Upper lobe of right lung (tissue), 1 donor: ENCODE results near the gene VHLL. TPM values are rescaled to one million over a fixed set of nuclear protein-coding genes. Genes with fewer than 3 reads are reported as not detected.
"Not testable (repeated sequence)": the region's sequence is repeated elsewhere in the genome, so short reads cannot be mapped to it uniquely, and the experiment has no call there.

ENCODE experiments used
- ATAC-seq: fragments of 200-7000 bp; cut with Tn5 transposase; one replicate; pipeline ENCODE4 v1.9.1; 2020; ENCODE audit warnings: mild to moderate bottlenecking, moderate library complexity
- DNase-seq: peaks from one replicate; pipeline ENCODE4 v3.0.0-alpha.2; 2020
- H3K27ac ChIP-seq: fragments of 200-600 bp; one replicate; pipeline ENCODE4 v1.8.0; 2022
- H3K27me3 ChIP-seq: fragments of 200-600 bp; one replicate; pipeline ENCODE4 v1.8.0; 2022; ENCODE audit warnings: mild to moderate bottlenecking
- H3K36me3 ChIP-seq: fragments of 200-600 bp; one replicate; pipeline ENCODE4 v1.8.0; 2022
- H3K4me1 ChIP-seq: fragments of 200-600 bp; one replicate; pipeline ENCODE4 v1.8.0; 2022
- H3K4me3 ChIP-seq: fragments of 200-600 bp; one replicate; pipeline ENCODE4 v1.8.0; 2022; ENCODE audit warnings: mild to moderate bottlenecking
- H3K9me3 ChIP-seq: fragments of 200-600 bp; one replicate; pipeline ENCODE4 v1.8.0; 2022
- intact Hi-C: fragments of 100-400 bp; cut with DNase I; formaldehyde crosslinking; loops from one replicate; pipeline ENCODE4 v1.11.0; 2022
- long read RNA-seq: library from polyadenylated mRNA; unstranded; transcript quantifications from one replicate; pipeline ENCODE4 v2.0.0, GENCODE V29; 2021
- total RNA-seq: library from RNA; stranded (reverse); fragmentation: NEBNext Ultra II Directional; extraction: Animal tissue kit (Norgen Biotek cat#: 25700); gene quantifications from one replicate; pipeline ENCODE4 v1.2.1, GENCODE V29; 2021
- TF ChIP-seq, protein P1 (sequence below): fragments of 200-600 bp; IDR thresholded peaks from one replicate; pipeline ENCODE4 v1.8.0; 2022; ENCODE audit warnings: antibody characterized with exemption
- donor health status: DM: no; HTN: yes; CAD: no; lungs with severe emphysema.

Gene VHLL
- not detected for total RNA-seq
- long read RNA-seq: 0 reads

DNA sequence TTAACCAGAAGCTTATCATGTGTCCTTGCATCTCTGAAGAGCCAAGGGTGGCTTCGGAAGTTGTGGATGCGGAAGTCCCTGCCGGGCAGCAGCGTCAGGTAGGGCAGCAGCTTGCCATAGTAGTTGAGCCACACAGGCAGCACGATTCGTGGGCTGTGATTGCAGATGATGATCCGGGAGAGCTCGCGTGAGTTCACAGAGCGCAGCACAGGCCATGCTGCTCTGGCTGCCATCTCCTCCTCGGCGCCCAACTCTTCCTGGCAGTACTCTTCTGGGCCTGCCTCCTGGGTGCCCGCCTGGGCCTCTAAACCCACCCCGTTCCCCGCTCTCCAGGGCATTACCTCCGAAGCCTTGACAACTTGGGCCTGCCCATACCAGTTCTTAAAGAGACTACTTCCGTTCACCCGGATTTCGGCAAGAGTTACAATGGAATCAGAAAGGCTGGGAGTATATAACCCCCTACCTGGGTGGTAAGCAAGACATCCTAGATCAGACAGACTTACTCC lies at the start of gene VHLL:
Gene VHLL (minus strand): TSS at position 456 of the 506 bp plus-strand sequence. CDS start 118 bp downstream, at position 338.
- intact Hi-C loops: no loop called here
- TF ChIP-seq, protein P1, sequence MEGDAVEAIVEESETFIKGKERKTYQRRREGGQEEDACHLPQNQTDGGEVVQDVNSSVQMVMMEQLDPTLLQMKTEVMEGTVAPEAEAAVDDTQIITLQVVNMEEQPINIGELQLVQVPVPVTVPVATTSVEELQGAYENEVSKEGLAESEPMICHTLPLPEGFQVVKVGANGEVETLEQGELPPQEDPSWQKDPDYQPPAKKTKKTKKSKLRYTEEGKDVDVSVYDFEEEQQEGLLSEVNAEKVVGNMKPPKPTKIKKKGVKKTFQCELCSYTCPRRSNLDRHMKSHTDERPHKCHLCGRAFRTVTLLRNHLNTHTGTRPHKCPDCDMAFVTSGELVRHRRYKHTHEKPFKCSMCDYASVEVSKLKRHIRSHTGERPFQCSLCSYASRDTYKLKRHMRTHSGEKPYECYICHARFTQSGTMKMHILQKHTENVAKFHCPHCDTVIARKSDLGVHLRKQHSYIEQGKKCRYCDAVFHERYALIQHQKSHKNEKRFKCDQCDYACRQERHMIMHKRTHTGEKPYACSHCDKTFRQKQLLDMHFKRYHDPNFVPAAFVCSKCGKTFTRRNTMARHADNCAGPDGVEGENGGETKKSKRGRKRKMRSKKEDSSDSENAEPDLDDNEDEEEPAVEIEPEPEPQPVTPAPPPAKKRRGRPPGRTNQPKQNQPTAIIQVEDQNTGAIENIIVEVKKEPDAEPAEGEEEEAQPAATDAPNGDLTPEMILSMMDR: no peak
- peaks cover 3% of the 10 kb centered on the region for H3K36me3 ChIP-seq
- H3K27me3 ChIP-seq: no peaks in the 10 kb centered on the region
- DNase-seq: no peak
- H3K9me3 ChIP-seq: no peaks in the 10 kb centered on the region
- H3K4me1 ChIP-seq: peaks cover 11% of the 10 kb centered on the region
- H3K27ac ChIP-seq: no peak within 1 kb of the TSS
- ATAC-seq: no peak
- H3K4me3 ChIP-seq: no peak within 1 kb of the TSS

DNA sequence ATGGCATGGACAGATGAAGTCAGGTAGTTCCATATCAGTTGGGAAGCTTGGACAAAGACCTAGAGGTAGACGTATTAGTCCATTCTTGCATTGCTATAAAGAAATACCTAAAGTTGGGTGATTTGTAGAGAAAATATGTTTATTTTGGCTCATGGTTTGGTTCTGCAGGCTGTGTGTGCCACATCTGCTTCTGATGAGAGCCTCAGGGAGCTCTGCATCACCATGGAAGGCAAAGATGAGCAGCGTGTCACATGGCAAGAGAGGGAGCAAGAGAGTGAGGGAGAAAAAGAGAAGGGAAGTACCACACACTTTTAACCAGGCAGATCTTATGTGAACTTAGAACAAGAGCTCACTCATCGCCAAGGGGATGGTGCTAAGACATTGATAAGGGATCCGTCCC lies 48.2 kb upstream of the VHLL start:
- intact Hi-C loops: no loop called here
- H3K9me3 ChIP-seq: no peaks in the 10 kb centered on the region
- TF ChIP-seq, protein P1: no peak
- ATAC-seq (no peak), DNase-seq (no peak)
- no peak overlapping the region for H3K27ac ChIP-seq
- no peaks in the 10 kb centered on the region for H3K36me3 ChIP-seq
- no peak overlapping the region for H3K4me3 ChIP-seq
- H3K27me3 ChIP-seq: no peaks in the 10 kb centered on the region
- no peaks in the 10 kb centered on the region for H3K4me1 ChIP-seq

DNA sequence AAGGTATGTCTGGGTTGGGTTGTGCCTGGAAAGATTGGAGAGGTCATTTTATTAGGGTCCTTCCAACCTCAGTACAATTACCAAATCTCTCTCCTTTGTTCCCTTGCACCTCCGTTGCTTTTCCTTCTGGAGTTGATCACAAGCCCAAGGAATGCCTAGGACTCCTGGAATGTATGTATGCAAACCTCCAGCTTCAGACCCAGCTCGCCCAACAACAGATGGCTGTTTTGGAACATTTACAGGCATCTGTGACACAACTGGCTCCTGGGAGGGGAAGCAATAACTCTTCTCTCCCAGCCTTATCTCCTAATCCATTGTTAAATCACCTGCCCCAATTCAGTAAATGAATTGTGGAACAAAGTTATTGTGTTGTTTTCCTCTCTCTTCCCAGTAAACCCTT lies 47.5 kb upstream of the VHLL start:
- TF ChIP-seq, protein P1: no peak
- ATAC-seq: no peak
- Histone ChIP-seq H3K36me3 (no peaks in the 10 kb centered on the region), H3K27ac (no peak overlapping the region), H3K4me1 (no peaks in the 10 kb centered on the region), H3K27me3 (no peaks in the 10 kb centered on the region), H3K9me3 (no peaks in the 10 kb centered on the region), H3K4me3 (no peak overlapping the region)
- DNase-seq: no peak
- intact Hi-C loops: no loop called here

DNA sequence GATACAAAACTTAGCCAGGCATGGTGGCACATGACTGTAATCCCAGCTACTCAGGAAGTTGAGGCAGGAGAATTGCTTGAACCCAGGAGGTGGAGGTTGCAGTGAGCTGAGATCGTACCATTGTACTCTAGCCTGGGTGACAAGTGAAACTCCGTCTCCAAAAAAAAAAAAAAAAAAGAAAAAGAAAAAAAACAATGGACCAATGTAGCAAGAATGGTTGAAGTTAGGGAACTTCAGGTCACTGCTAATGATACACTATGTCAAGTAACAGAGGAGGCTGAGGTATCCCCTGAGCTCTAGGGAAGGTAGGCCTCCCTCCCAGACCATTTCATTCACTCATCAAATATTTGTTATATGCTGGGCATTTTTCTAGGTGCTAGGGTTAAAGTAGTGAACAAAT lies 46.9 kb upstream of the VHLL start:
- intact Hi-C loops, H3K4me3 ChIP-seq, H3K27me3 ChIP-seq, DNase-seq, H3K9me3 ChIP-seq, H3K27ac ChIP-seq, H3K4me1 ChIP-seq, ATAC-seq, H3K36me3 ChIP-seq: not testable (repeated sequence)

DNA sequence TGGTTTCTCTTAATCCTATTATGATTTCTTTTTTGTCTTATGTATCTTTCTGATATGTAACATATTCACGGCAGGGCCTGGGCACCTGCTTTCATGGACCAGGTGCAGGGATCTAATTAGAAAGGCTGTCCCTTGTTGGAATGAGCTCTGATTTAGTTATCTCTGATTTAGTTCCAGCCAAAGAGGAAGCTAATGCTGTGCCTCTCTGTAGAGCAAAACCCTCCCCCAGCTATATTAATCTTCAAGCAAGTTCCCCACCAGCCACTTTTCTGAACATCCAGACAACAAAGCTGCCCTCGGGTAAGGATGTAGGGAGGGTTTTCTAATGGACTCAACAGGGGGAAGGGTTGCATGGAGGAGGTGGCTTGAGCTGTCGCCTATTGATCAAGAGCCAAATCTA lies 45.3 kb upstream of the VHLL start:
- DNase-seq: no peak
- Histone ChIP-seq H3K9me3 (no peaks in the 10 kb centered on the region), H3K27ac (no peak overlapping the region), H3K27me3 (no peaks in the 10 kb centered on the region), H3K36me3 (no peaks in the 10 kb centered on the region), H3K4me1 (no peaks in the 10 kb centered on the region), H3K4me3 (no peak overlapping the region)
- ATAC-seq: no peak
- intact Hi-C loops: no loop called here
- TF ChIP-seq, protein P1: no peak

DNA sequence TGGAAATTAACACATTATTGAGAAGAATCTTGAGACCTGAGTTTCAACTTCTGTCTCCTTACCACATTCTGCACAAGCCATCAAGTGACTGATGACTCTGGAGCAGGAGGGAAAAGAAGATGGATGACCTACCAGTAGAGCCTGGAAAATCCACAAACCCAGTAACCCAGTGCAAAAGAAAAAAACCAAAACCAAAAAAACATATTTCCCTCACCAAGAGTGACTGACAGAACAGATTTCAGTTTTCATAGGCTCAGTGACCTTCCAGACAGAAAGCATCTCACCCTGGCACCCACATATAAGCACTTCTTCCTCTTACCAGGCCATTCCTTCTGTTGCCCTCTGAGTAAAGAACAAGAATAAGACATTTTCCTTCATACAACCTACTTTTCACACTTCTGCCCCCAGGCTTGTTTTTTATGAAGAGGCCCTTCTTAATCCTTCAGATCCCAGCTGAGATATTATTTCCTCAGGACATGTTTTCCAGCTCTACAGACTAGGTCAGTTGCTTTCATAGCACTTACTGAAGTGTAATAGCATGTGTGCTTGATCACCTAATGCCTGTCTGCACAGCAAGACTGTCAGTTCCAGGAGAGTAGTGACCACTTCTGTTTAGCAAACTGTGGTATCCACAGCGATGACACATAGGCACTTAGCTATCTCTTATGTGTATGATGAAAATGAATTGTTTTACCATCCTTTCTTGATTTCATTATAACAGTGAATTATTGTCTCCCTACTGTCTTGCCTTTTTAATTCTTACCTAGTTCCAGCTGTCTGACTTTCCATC lies 43.3 kb upstream of the VHLL start:
- no peak for DNase-seq
- Histone ChIP-seq H3K27ac (no peak overlapping the region), H3K9me3 (no peaks in the 10 kb centered on the region), H3K27me3 (no peaks in the 10 kb centered on the region), H3K4me3 (no peak overlapping the region), H3K4me1 (peaks cover 2% of the 10 kb centered on the region), H3K36me3 (no peaks in the 10 kb centered on the region)
- intact Hi-C loops: no loop called here
- ATAC-seq: no peak
- TF ChIP-seq, protein P1: no peak
